ENCODE results near the gene ZMIZ1. TPM values are rescaled to one million over a fixed set of nuclear protein-coding genes. Genes with fewer than 3 reads are reported as not detected.

Gene ZMIZ1
- polyA plus RNA-seq, 3 donors: 3.3 to 64.6 (median 8.9) TPM

- TF ChIP-seq CTCF (IDR thresholded peaks at IDR 0.05): no peak
- 87% methylated on average over 5 of the region's 7 CpGs for WGBS (ENCODE audit: insufficient coverage)
- no peak overlapping the region for H3K4me3 ChIP-seq (replicated peaks in 1 of 3; ENCODE audit: low read depth in 2 of 3, low read length in 3 of 3)
- Mint-ChIP-seq H3K27me3 (ENCODE audit: low read depth in 3 of 3) (peaks cover 0 to 16% (median 6%) of the 10 kb centered on the region in 3 donors), H3K36me3 (no peaks in the 10 kb centered on the region), H3K27ac (peak overlapping the region in 1 of 7 donors; percentile 77), H3K4me1 (peaks cover 35% of the 10 kb centered on the region), H3K4me3 (no peak overlapping the region), H3K9me3 (peaks cover 0 to 6% (median 0%) of the 10 kb centered on the region in 7 donors)
- H3K9ac ChIP-seq (ENCODE audit: insufficient read depth, low read length, poor library complexity, severe bottlenecking): no peak overlapping the region
- H3K4me2 ChIP-seq (replicated peaks; ENCODE audit: extremely low read depth, low read length, poor library complexity, severe bottlenecking): no peak overlapping the region
- no peaks in the 10 kb centered on the region for H3K79me2 ChIP-seq (ENCODE audit: insufficient read depth, low read length)
- H3K9me3 ChIP-seq (replicated peaks in 1 of 2; ENCODE audit: control insufficient read depth in 1 of 2, insufficient read depth in 1 of 2, low read length in 2 of 2): no peaks in the 10 kb centered on the region
- no peak overlapping the region for H3K27ac ChIP-seq (ENCODE audit: low read depth in 1 of 2, low read length in 2 of 2)
- no peak for DNase-seq
- H3K4me1 ChIP-seq (ENCODE audit: control insufficient read depth in 1 of 2, insufficient read depth in 2 of 2, low read length in 2 of 2): peaks cover 32% of the 10 kb centered on the region in 2 donors
- no peaks in the 10 kb centered on the region for H3K36me3 ChIP-seq (replicated peaks in 1 of 2; ENCODE audit: control insufficient read depth in 1 of 2, insufficient read depth in 2 of 2, low read length in 2 of 2)
- intact Hi-C loops (cut with micrococcal nuclease): no loop called here
- no peak overlapping the region for H2AFZ ChIP-seq (ENCODE audit: insufficient read depth, low read depth, low read length, poor library complexity, severe bottlenecking)
- no peaks in the 10 kb centered on the region for H3K27me3 ChIP-seq (ENCODE audit: control insufficient read depth in 2 of 2, insufficient read depth in 2 of 2, low read length in 2 of 2)
- no peaks in the 10 kb centered on the region for H4K20me1 ChIP-seq (ENCODE audit: insufficient read depth, low read length)
Observed at GRCh38 chr10:79050896-79051555, 17.7 kb upstream of the ZMIZ1 start.

GRCh38 chr10:79051766-79052165, 17.0 kb upstream of the ZMIZ1 start:
- intact Hi-C loops (cut with micrococcal nuclease): no loop called here
- H2AFZ ChIP-seq (ENCODE audit: insufficient read depth, low read depth, low read length, poor library complexity, severe bottlenecking): no peak overlapping the region
- H3K4me3 ChIP-seq (replicated peaks in 1 of 3; ENCODE audit: low read depth in 2 of 3, low read length in 3 of 3): no peak overlapping the region
- no peaks in the 10 kb centered on the region for H3K27me3 ChIP-seq (ENCODE audit: control insufficient read depth in 2 of 2, insufficient read depth in 2 of 2, low read length in 2 of 2)
- WGBS (ENCODE audit: insufficient coverage): 96% methylated on average over 8 of the region's 14 CpGs
- DNase-seq: no peak
- Mint-ChIP-seq H3K4me3 (no peak overlapping the region), H3K27ac (no peak overlapping the region), H3K27me3 (ENCODE audit: low read depth in 3 of 3) (peaks cover 0 to 16% (median 6%) of the 10 kb centered on the region in 3 donors), H3K36me3 (no peaks in the 10 kb centered on the region), H3K4me1 (peaks cover 30% of the 10 kb centered on the region), H3K9me3 (peaks cover 0 to 6% (median 0%) of the 10 kb centered on the region in 7 donors)
- no peak overlapping the region for H3K27ac ChIP-seq (ENCODE audit: low read depth in 1 of 2, low read length in 2 of 2)
- no peaks in the 10 kb centered on the region for H3K79me2 ChIP-seq (ENCODE audit: insufficient read depth, low read length)
- peaks cover 26% of the 10 kb centered on the region in 2 donors for H3K4me1 ChIP-seq (ENCODE audit: control insufficient read depth in 1 of 2, insufficient read depth in 2 of 2, low read length in 2 of 2)
- H3K4me2 ChIP-seq (replicated peaks; ENCODE audit: extremely low read depth, low read length, poor library complexity, severe bottlenecking): no peak overlapping the region
- no peaks in the 10 kb centered on the region for H4K20me1 ChIP-seq (ENCODE audit: insufficient read depth, low read length)
- no peaks in the 10 kb centered on the region for H3K9me3 ChIP-seq (replicated peaks in 1 of 2; ENCODE audit: control insufficient read depth in 1 of 2, insufficient read depth in 1 of 2, low read length in 2 of 2)
- no peaks in the 10 kb centered on the region for H3K36me3 ChIP-seq (replicated peaks in 1 of 2; ENCODE audit: control insufficient read depth in 1 of 2, insufficient read depth in 2 of 2, low read length in 2 of 2)
- no peak overlapping the region for H3K9ac ChIP-seq (ENCODE audit: insufficient read depth, low read length, poor library complexity, severe bottlenecking)
- TF ChIP-seq CTCF (IDR thresholded peaks at IDR 0.05): no peak
